ENCODE data around the gene P4HB. TPM values are rescaled to one million over a fixed set of nuclear protein-coding genes. Genes with fewer than 3 reads are reported as not detected.
A peak's percentile ranks its signal among the peaks of the same experiment; 100 is the strongest.

P4HB gene
- 917 and 932 TPM in 2 replicates for total RNA-seq (2012; rRNA removed)
- polyA plus RNA-seq (2012; rRNA removed) = 530 and 599 TPM in 2 replicates
- 309 and 642 TPM in 2 replicates for polyA plus RNA-seq (2012; cell fraction: cytosol; rRNA removed)
- 287 and 329 TPM in 2 replicates for polyA plus RNA-seq (2012; cell fraction: nucleus; rRNA removed; ENCODE audit: low replicate concordance)
- percentile 94 among the genes with signal in this experiment for Bru-seq, nascent RNA
- percentile 96 among the genes with signal in this experiment for BruChase-seq, experiment 1, labeled RNA remaining after a 6-hour chase
- percentile 92 among the genes with signal in this experiment for BruChase-seq, experiment 2, labeled RNA remaining after a 2-hour chase
- long read RNA-seq, transcript P4HB-201 (11 exons, 2,603 nt) = major isoform, 2,657 of 3,153 reads
- long read RNA-seq, transcript P4HB-210 (5 exons, 765 nt) = minor isoform, 33 of 3,153 reads
- long read RNA-seq, transcript P4HB-208 (2 exons, 914 nt) = minor isoform, 15 of 3,153 reads
- long read RNA-seq, transcript P4HB-215 (3 exons, 493 nt) = minor isoform, 9 of 3,153 reads
- long read RNA-seq, partial matches to known transcripts = 162 of 3,153 reads
- long read RNA-seq, other reads (novel, unspliced or antisense) = 266 of 3,153 reads

GRCh38 chr17:81859906-81860755, at the start of gene P4HB:
P4HB (minus strand) TSS chr17:81860535; CDS start chr17:81860471, 64 bp downstream.
- Histone ChIP-seq H3K9ac (ENCODE audit: low read depth, low read length) (peak within 1 kb of the TSS; percentile 94), H3K27ac (ENCODE audit: insufficient read depth, low read length) (peak within 1 kb of the TSS; percentile 95), H3K4me2 (ENCODE audit: low read depth, low read length) (peak within 1 kb of the TSS; percentile 98), H4K8ac (ENCODE audit: low read depth in 2 of 2, low read length in 2 of 2) (peak within 1 kb of the TSS; percentile 99), H3K79me1 (ENCODE audit: low read depth in 1 of 2, low read length in 2 of 2) (peaks cover 23 to 68% of the 10 kb centered on the region in 2 experiments), H3K9me1 (ENCODE audit: insufficient read depth, low read length) (peaks cover 18% of the 10 kb centered on the region), H3K4me3 (ENCODE audit: insufficient read depth, low read depth, low read length) (peak within 1 kb of the TSS; percentile 82), H3K56ac (ENCODE audit: extremely low read depth, insufficient read depth, low read length) (peak within 1 kb of the TSS; percentile 98), H3K14ac (replicated peaks; ENCODE audit: low read depth, low read length) (peak within 1 kb of the TSS; percentile 99), H2AK5ac (ENCODE audit: low read depth, low read length) (peak within 1 kb of the TSS; percentile 100), H2BK5ac (ENCODE audit: low read depth, low read length, poor library complexity, severe bottlenecking) (peak within 1 kb of the TSS; percentile 97), H4K5ac (ENCODE audit: low read depth, low read length) (peak within 1 kb of the TSS; percentile 95), H3K23ac (ENCODE audit: low read depth, low read length) (peak within 1 kb of the TSS; percentile 96), H3K9me3 (ENCODE audit: control insufficient read depth, insufficient read depth, low read length) (no peaks in the 10 kb centered on the region), H3K36me3 (ENCODE audit: control insufficient read depth, insufficient read depth, low read length) (peaks cover 37% of the 10 kb centered on the region), H4K20me1 (ENCODE audit: insufficient read depth, low read length) (peaks cover 50% of the 10 kb centered on the region), H4K91ac (ENCODE audit: insufficient read depth, low read depth, low read length) (peak within 1 kb of the TSS; percentile 99), H3K4me1 (ENCODE audit: control insufficient read depth, insufficient read depth, low read length) (peaks cover 18% of the 10 kb centered on the region), H2BK120ac (ENCODE audit: low read depth, low read length) (peak within 1 kb of the TSS; percentile 67; the same call in 1 of the 2 replicates), H3K18ac (ENCODE audit: low read depth, low read length) (peak within 1 kb of the TSS; percentile 83), H2BK20ac (ENCODE audit: low read depth, low read length) (no peak within 1 kb of the TSS), H3K4ac (ENCODE audit: low read depth, low read length) (peak within 1 kb of the TSS; percentile 98), H3K27me3 (ENCODE audit: control insufficient read depth, insufficient read depth, low read length) (no peaks in the 10 kb centered on the region), H2BK15ac (ENCODE audit: low read depth, low read length) (peak within 1 kb of the TSS; percentile 49; the same call in 1 of the 3 replicates), H2AFZ (replicated peaks; ENCODE audit: low read length, poor library complexity) (peak within 1 kb of the TSS; percentile 92), H2AK9ac (replicated peaks; ENCODE audit: low read depth, low read length, poor library complexity) (peak within 1 kb of the TSS; percentile 97)
- POLR2A ChIA-PET (ENCODE audit: unreplicated experiment) = interaction anchor here (0.6 kb wide), 1 partner anchor 129 kb away, joined by 4 read pairs; no protein-coding TSS in a partner anchor
- 0% methylated on average over 51 of the region's 95 CpGs; no CpG with 5 or more reads in 1 of the 2 experiments for WGBS, 2 experiments (ENCODE audit: extremely low coverage in 2 of 2, insufficient read length in 1 of 2)
- CTCF ChIA-PET = no interaction called here
- no TSS peak for BruUV-seq (replicated peaks)
- DNase-seq = no peak
- in situ Hi-C loops (cut with MboI; ENCODE audit: low sequenced_read_pairs) = no loop called here
- intact Hi-C loops (cut with micrococcal nuclease) = no loop called here
- dilution Hi-C loops (cut with HindIII; ENCODE audit: low sequenced_read_pairs, unreplicated experiment) = no loop called here
- ATAC-seq (ENCODE audit: low read depth) = peak; percentile 85
- TF ChIP-seq FOS (IDR thresholded peaks at IDR 0.05; ENCODE audit: low read depth, low read length) (no peak), MAZ (IDR thresholded peaks at IDR 0.05; ENCODE audit: borderline replicate concordance, low read depth, low read length) (peak; percentile 55), CHD1 (IDR thresholded peaks at IDR 0.05; ENCODE audit: low read depth, low read length) (peak; percentile 68; the same call in 1 of the 2 replicates), ELK1 (IDR thresholded peaks at IDR 0.05; ENCODE audit: borderline replicate concordance, low read depth, low read length) (no peak), RAD21 (IDR thresholded peaks at IDR 0.05; ENCODE audit: low read length) (no peak), RCOR1 (IDR thresholded peaks at IDR 0.05; ENCODE audit: insufficient replicate concordance, low read length) (no peak), POLR2A (IDR thresholded peaks at IDR 0.05; ENCODE audit: low read depth, low read length) (peak; percentile 99), MAFK (IDR thresholded peaks at IDR 0.05; ENCODE audit: low read depth, low read length) (no peak), RFX5 (IDR thresholded peaks at IDR 0.05; ENCODE audit: low read depth, low read length) (no peak), CTCF (conservative IDR thresholded peaks at IDR 0.05; ENCODE audit: low read depth, low read length) (no peak), CEBPB (IDR thresholded peaks at IDR 0.05; ENCODE audit: low read depth, low read length) (no peak), BHLHE40 (IDR thresholded peaks at IDR 0.05; ENCODE audit: low read depth, low read length) (no peak)
